Esophagus muscularis mucosa (tissue), 4 donors: ENCODE results near the gene RFC1. TPM values are rescaled to one million over a fixed set of nuclear protein-coding genes. Genes with fewer than 3 reads are reported as not detected.
"Not testable (repeated sequence)": the region's sequence is repeated elsewhere in the genome, so short reads cannot be mapped to it uniquely, and the experiment has no call there.

Source experiments
- DNase-seq: peaks from one replicate; pipeline ENCODE4 v3.0.0-alpha.2; 2017; ENCODE audit errors: extremely low spot score
- H3K27ac ChIP-seq, 4 donors: fragments of 200-600 bp; sonication (generic); replicated peaks in 1 of 4; 1 replicate in 3 of 4; 2 replicates in 1 of 4; pipeline ENCODE4 v1.5.1; 2016 to 2019; ENCODE audit warnings: mild to moderate bottlenecking in 1 of 4
- H3K27me3 ChIP-seq, 4 donors: fragments of 200-600 bp; sonication (generic); one replicate each; pipeline versions ENCODE4 v1.5.1 to v1.6.0; 2016 to 2019
- H3K36me3 ChIP-seq, 4 donors: fragments of 200-600 bp; sonication (generic); one replicate each; pipeline ENCODE4 v1.5.1; 2016 to 2019
- H3K4me1 ChIP-seq, 4 donors: fragments of 200-600 bp; sonication (generic); one replicate each; pipeline ENCODE4 v1.5.1; 2016 to 2019
- H3K4me3 ChIP-seq, 4 donors: fragments of 200-600 bp; sonication (generic); 1 replicate in 2 of 4; 2 replicates in 2 of 4; pipeline ENCODE4 v1.5.1; 2016 to 2019; ENCODE audit warnings: mild to moderate bottlenecking in 4 of 4, moderate library complexity in 1 of 4
- H3K9me3 ChIP-seq, 4 donors: fragments of 200-600 bp; sonication (generic); 1 replicate in 3 of 4; 2 replicates in 1 of 4; pipeline ENCODE4 v1.5.1; 2016 to 2019
- EP300 ChIP-seq: sonication (generic); formaldehyde crosslinking; IDR thresholded peaks from one replicate; pipeline ENCODE4 v1.6.1; 2017; ENCODE audit warnings: antibody characterized with exemption
- POLR2A ChIP-seq: fragments of 450-650 bp; IDR thresholded peaks from one replicate; pipeline ENCODE4 v1.6.1; 2017; ENCODE audit warnings: antibody characterized with exemption, moderate library complexity, mild to moderate bottlenecking, low read depth
- POLR2AphosphoS5 ChIP-seq, 2 donors: sonication (generic); formaldehyde crosslinking; IDR thresholded peaks; one replicate each; pipeline ENCODE4 v1.6.1; 2017; ENCODE audit warnings: antibody characterized with exemption in 2 of 2
- WGBS: methylation state at CpG from one replicate; pipeline ENCODE4 v1.1.5; 2018; 5-methylcytosine and 5-hydroxymethylcytosine counted together
- intact Hi-C: fragments of 100-400 bp; cut with DNase I; formaldehyde crosslinking; loops from one replicate; pipeline ENCODE4 v1.15.1; 2023
- total RNA-seq, 4 donors: library from RNA; depleted of rRNA; stranded (reverse); fragments of >200 nt; gene quantifications; one replicate each; pipeline versions ENCODE4 v1.1.0 to v1.2.1, GENCODE V29; 2016
- TF ChIP-seq, protein P1 (sequence below), 3 experiments: fragments of 200-600 bp in 2 of 3; fragments of 450-650 bp in 1 of 3; sonication (generic) in 2 of 3; IDR thresholded peaks; one replicate each; pipeline ENCODE4 v1.5.1; 2017 to 2019; ENCODE audit warnings: antibody characterized with exemption in 3 of 3, mild to moderate bottlenecking in 2 of 3, moderate library complexity in 1 of 3

Gene RFC1
- total RNA-seq, 4 donors from 2014 or later, result 30.6 to 37.4 (median 33.9) TPM

DNA sequence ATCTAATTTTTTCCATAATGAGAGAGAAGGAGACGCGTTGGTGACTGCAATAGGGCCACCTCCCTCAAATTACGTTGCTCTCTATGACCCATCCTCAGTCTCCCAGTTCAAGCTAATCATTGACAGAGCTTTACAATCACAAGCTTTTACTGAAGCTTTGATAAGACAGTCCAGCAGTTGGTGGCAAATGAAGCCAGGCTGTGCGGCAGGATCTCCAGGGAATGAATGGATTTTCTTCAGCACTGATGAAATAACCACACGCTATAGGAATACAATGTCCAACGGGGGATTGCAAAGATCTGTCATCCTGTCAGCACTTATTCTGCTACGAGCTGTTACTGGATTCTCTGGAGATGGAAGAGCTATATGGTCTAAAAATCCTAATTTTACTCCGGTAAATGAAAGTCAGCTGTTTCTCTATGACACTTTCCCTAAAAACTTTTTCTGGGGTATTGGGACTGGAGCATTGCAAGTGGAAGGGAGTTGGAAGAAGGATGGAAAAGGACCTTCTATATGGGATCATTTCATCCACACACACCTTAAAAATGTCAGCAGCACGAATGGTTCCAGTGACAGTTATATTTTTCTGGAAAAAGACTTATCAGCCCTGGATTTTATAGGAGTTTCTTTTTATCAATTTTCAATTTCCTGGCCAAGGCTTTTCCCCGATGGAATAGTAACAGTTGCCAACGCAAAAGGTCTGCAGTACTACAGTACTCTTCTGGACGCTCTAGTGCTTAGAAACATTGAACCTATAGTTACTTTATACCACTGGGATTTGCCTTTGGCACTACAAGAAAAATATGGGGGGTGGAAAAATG is 40.8 kb upstream of the RFC1 start, which contains the start of gene KLB:
KLB (plus strand) TSS at position 168 of the 821 bp plus-strand sequence; CDS start at position 188, 20 bp downstream.
- Histone ChIP-seq H3K9me3 (no peaks in the 10 kb centered on the region), H3K4me3 (no peak within 1 kb of the TSS), H3K27ac (no peak within 1 kb of the TSS), H3K4me1 (no peaks in the 10 kb centered on the region), H3K27me3 (peaks cover 0 to 3% (median 0%) of the 10 kb centered on the region in 4 donors), H3K36me3 (no peaks in the 10 kb centered on the region)
- intact Hi-C loops, result no loop called here
- 52% methylated on average over 12 of the region's 12 CpGs for WGBS
- peak; percentile 47 for DNase-seq
- TF ChIP-seq EP300, result no peak
- TF ChIP-seq POLR2A, result no peak
- no peak for TF ChIP-seq POLR2AphosphoS5 (IDR thresholded peaks at IDR 0.05)

GRCh38 chr4:39401640-39402039 is 35.5 kb upstream of the RFC1 start:
- DNase-seq, H3K27me3 ChIP-seq, H3K4me3 ChIP-seq, H3K9me3 ChIP-seq, H3K36me3 ChIP-seq, H3K4me1 ChIP-seq, intact Hi-C loops, H3K27ac ChIP-seq: not testable (repeated sequence)
- 67% methylated on average over 6 of the region's 6 CpGs for WGBS

DNA sequence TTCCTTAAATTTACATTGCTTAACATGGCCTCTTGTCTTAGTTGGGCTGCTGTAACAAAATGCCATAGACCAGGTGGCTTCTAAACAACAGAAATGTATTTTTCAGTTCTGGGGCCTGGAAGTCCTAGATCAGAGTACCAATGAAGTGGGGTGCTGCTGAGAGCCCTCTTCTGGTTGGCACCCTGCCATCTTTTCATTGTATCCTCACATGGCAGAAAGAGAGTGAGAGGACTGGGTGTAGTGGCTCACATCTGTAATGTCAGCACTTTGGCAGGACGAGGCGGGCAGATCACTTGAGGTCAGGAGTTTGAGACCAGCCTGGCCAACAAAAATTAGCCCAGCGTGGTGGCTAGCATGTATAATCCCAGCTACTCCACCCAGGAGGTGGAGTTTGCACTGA is 28.5 kb upstream of the RFC1 start:
- Histone ChIP-seq H3K4me1 (no peaks in the 10 kb centered on the region), H3K4me3 (no peak overlapping the region), H3K27me3 (no peaks in the 10 kb centered on the region), H3K36me3 (no peaks in the 10 kb centered on the region), H3K27ac (no peak overlapping the region), H3K9me3 (no peaks in the 10 kb centered on the region)
- intact Hi-C loops, result no loop called here
- DNase-seq, result no peak
- WGBS, result 85% methylated on average over 3 of the region's 3 CpGs
- TF ChIP-seq POLR2A (no peak), POLR2AphosphoS5 (IDR thresholded peaks at IDR 0.05) (no peak), EP300 (no peak)
- TF ChIP-seq, protein P1, sequence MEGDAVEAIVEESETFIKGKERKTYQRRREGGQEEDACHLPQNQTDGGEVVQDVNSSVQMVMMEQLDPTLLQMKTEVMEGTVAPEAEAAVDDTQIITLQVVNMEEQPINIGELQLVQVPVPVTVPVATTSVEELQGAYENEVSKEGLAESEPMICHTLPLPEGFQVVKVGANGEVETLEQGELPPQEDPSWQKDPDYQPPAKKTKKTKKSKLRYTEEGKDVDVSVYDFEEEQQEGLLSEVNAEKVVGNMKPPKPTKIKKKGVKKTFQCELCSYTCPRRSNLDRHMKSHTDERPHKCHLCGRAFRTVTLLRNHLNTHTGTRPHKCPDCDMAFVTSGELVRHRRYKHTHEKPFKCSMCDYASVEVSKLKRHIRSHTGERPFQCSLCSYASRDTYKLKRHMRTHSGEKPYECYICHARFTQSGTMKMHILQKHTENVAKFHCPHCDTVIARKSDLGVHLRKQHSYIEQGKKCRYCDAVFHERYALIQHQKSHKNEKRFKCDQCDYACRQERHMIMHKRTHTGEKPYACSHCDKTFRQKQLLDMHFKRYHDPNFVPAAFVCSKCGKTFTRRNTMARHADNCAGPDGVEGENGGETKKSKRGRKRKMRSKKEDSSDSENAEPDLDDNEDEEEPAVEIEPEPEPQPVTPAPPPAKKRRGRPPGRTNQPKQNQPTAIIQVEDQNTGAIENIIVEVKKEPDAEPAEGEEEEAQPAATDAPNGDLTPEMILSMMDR (IDR thresholded peaks at IDR 0.05), result no peak

- DNase-seq, result no peak
- no peak overlapping the region for H3K4me3 ChIP-seq
- TF ChIP-seq POLR2A, result no peak
- no peak for TF ChIP-seq EP300
- TF ChIP-seq, protein P1 (IDR thresholded peaks at IDR 0.05), result no peak
- TF ChIP-seq POLR2AphosphoS5 (IDR thresholded peaks at IDR 0.05), result no peak
- H3K36me3 ChIP-seq, result no peaks in the 10 kb centered on the region
- H3K9me3 ChIP-seq, result no peaks in the 10 kb centered on the region
- WGBS, result 70% methylated on average over 6 of the region's 6 CpGs
- H3K27ac ChIP-seq, result no peak overlapping the region
- H3K4me1 ChIP-seq, result no peaks in the 10 kb centered on the region
- H3K27me3 ChIP-seq, result peaks cover 0 to 3% (median 0%) of the 10 kb centered on the region in 4 donors
- intact Hi-C loops, result no loop called here
These were observed 24.4 kb upstream of the RFC1 start for GRCh38 chr4:39390603-39391002.

DNA sequence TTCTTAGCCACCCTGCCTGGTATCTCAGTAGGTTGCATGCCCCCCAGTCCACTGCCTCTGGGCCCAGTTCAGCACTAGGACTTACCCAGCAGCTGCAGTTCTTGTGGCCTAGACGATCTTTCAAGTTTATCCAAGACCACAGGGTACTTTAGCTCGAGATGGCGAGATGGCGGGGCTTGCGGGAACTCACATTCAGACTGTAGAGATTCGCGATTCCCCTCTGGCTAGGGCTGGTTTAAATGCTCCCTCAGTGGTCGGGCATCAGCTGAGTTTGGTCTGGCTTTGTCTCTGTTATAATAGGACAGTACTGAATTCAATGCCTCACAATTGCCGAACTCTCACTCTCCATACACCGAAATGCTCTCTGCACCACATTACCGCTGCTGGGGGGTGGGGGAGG is 18.4 kb upstream of the RFC1 start:
- Histone ChIP-seq H3K9me3 (no peaks in the 10 kb centered on the region), H3K4me3 (no peak overlapping the region), H3K27ac (no peak overlapping the region), H3K4me1 (no peaks in the 10 kb centered on the region), H3K36me3 (no peaks in the 10 kb centered on the region), H3K27me3 (peaks cover 0 to 17% (median 0%) of the 10 kb centered on the region in 4 donors)
- TF ChIP-seq, protein P1 (IDR thresholded peaks at IDR 0.05), result no peak
- TF ChIP-seq POLR2AphosphoS5 (IDR thresholded peaks at IDR 0.05), result no peak
- TF ChIP-seq EP300, result no peak
- no peak for TF ChIP-seq POLR2A
- 95% methylated on average over 11 of the region's 11 CpGs for WGBS
- intact Hi-C loops, result no loop called here
- no peak for DNase-seq
